GM12878 (cell line): ENCODE measurements around the gene SNAP91.

Source experiments
- ATF2 ChIP-seq: IDR thresholded peaks from 2 replicates; pipeline ENCODE4 v1.6.1; 2012; ENCODE audit warnings: low read length, inconsistent platforms
- CBX3 ChIP-seq: fragments of 200-600 bp; sonication (generic); IDR thresholded peaks from 2 replicates; pipeline ENCODE4 v1.6.1; 2016; ENCODE audit warnings: low read depth, borderline replicate concordance
- EP300 ChIP-seq, 2 experiments: fragments of 150-350 bp in 1 of 2; IDR thresholded peaks; 2 replicates each; pipeline ENCODE4 v1.6.1; 2011 to 2012; ENCODE audit warnings: low read depth in 2 of 2, low read length in 2 of 2, borderline replicate concordance in 1 of 2, improper control_type of control experiment in 1 of 2, inconsistent platforms in 1 of 2; ENCODE audit not compliant: control insufficient read depth in 1 of 2
- IKZF1 ChIP-seq: fragments of 450-650 bp; conservative IDR thresholded peaks from 2 replicates; pipeline ENCODE4 v1.6.1; 2017; ENCODE audit warnings: antibody characterized with exemption, mild to moderate bottlenecking
- MYC ChIP-seq: IDR thresholded peaks from 2 replicates; pipeline ENCODE4 v1.6.1; 2011; ENCODE audit warnings: mild to moderate bottlenecking, low read length, moderate library complexity, inconsistent platforms; ENCODE audit not compliant: insufficient read depth, insufficient replicate concordance, insufficient read length, severe bottlenecking
- NBN ChIP-seq: fragments of 450-650 bp; IDR thresholded peaks from 2 replicates; pipeline ENCODE4 v1.6.1; 2016
- POLR2A ChIP-seq: IDR thresholded peaks from 2 replicates; pipeline ENCODE4 v1.6.1; 2011; ENCODE audit warnings: low read depth, mild to moderate bottlenecking, low read length
- POLR2AphosphoS5 ChIP-seq: IDR thresholded peaks from 2 replicates; pipeline ENCODE4 v1.6.1; 2011; ENCODE audit warnings: mild to moderate bottlenecking, low read length, inconsistent platforms
- RAD21 ChIP-seq: IDR thresholded peaks from 2 replicates; pipeline ENCODE4 v1.6.1; 2011; ENCODE audit warnings: mild to moderate bottlenecking, low read depth, low read length, moderate library complexity; ENCODE audit not compliant: insufficient read depth
- SPI1 ChIP-seq: IDR thresholded peaks from 2 replicates; pipeline ENCODE4 v1.6.1; 2011; ENCODE audit warnings: low read depth, mild to moderate bottlenecking, low read length, moderate library complexity, borderline replicate concordance; ENCODE audit not compliant: insufficient read depth
- ZNF687 ChIP-seq: fragments of 450-650 bp; IDR thresholded peaks from 2 replicates; pipeline ENCODE4 v1.6.1; 2017; ENCODE audit warnings: mild to moderate bottlenecking, moderate library complexity
- TF ChIP-seq, protein P1 (sequence below): IDR thresholded peaks from 2 replicates; pipeline ENCODE4 v1.6.1; 2012; ENCODE audit warnings: mild to moderate bottlenecking, low read depth, low read length
- TF ChIP-seq, protein P2 (sequence below), 3 experiments: IDR thresholded peaks in 2 of 3; conservative IDR thresholded peaks in 1 of 3; 2 replicates each; pipeline ENCODE4 v1.5.1; 2011; ENCODE audit warnings: low read depth in 3 of 3, low read length in 3 of 3, mild to moderate bottlenecking in 3 of 3, control low read depth in 2 of 3, moderate library complexity in 2 of 3, inconsistent platforms in 1 of 3, mixed read lengths in 1 of 3; ENCODE audit not compliant: control insufficient read depth in 2 of 3, insufficient read depth in 1 of 3; ENCODE audit errors: extremely low read depth in 1 of 3
- TF ChIP-seq, protein P3 (sequence below): fragments of 450-650 bp; IDR thresholded peaks from 2 replicates; pipeline ENCODE4 v1.6.1; 2017; ENCODE audit warnings: mild to moderate bottlenecking, moderate library complexity

DNA sequence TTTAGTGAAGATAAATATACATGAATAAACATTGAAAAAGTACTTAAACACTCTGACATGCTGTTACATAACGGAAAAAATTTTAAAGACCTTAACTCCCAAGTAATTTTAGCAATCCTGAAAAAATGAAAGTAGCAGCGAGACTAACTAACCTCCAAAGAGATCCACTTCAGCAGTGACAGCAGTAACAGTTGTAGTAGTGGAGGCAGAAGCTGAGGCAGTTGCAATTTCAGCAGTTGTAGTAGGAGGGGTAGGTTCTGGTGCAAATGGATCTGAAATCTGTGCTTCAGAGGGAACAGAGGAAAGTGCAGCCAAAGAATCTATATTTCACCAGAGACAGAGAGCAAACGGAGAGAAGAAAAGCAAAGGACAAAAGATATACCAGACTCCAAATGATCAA, 107.8 kb downstream of the SNAP91 start:
- TF ChIP-seq POLR2A: no peak
- TF ChIP-seq, protein P1, sequence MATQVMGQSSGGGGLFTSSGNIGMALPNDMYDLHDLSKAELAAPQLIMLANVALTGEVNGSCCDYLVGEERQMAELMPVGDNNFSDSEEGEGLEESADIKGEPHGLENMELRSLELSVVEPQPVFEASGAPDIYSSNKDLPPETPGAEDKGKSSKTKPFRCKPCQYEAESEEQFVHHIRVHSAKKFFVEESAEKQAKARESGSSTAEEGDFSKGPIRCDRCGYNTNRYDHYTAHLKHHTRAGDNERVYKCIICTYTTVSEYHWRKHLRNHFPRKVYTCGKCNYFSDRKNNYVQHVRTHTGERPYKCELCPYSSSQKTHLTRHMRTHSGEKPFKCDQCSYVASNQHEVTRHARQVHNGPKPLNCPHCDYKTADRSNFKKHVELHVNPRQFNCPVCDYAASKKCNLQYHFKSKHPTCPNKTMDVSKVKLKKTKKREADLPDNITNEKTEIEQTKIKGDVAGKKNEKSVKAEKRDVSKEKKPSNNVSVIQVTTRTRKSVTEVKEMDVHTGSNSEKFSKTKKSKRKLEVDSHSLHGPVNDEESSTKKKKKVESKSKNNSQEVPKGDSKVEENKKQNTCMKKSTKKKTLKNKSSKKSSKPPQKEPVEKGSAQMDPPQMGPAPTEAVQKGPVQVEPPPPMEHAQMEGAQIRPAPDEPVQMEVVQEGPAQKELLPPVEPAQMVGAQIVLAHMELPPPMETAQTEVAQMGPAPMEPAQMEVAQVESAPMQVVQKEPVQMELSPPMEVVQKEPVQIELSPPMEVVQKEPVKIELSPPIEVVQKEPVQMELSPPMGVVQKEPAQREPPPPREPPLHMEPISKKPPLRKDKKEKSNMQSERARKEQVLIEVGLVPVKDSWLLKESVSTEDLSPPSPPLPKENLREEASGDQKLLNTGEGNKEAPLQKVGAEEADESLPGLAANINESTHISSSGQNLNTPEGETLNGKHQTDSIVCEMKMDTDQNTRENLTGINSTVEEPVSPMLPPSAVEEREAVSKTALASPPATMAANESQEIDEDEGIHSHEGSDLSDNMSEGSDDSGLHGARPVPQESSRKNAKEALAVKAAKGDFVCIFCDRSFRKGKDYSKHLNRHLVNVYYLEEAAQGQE: no peak
- TF ChIP-seq, protein P2, sequence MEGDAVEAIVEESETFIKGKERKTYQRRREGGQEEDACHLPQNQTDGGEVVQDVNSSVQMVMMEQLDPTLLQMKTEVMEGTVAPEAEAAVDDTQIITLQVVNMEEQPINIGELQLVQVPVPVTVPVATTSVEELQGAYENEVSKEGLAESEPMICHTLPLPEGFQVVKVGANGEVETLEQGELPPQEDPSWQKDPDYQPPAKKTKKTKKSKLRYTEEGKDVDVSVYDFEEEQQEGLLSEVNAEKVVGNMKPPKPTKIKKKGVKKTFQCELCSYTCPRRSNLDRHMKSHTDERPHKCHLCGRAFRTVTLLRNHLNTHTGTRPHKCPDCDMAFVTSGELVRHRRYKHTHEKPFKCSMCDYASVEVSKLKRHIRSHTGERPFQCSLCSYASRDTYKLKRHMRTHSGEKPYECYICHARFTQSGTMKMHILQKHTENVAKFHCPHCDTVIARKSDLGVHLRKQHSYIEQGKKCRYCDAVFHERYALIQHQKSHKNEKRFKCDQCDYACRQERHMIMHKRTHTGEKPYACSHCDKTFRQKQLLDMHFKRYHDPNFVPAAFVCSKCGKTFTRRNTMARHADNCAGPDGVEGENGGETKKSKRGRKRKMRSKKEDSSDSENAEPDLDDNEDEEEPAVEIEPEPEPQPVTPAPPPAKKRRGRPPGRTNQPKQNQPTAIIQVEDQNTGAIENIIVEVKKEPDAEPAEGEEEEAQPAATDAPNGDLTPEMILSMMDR (IDR thresholded peaks at IDR 0.05 in 2 of 3, conservative IDR thresholded peaks at IDR 0.05 in 1 of 3; ENCODE audit: control insufficient read depth in 2 of 3, extremely low read depth in 1 of 3, insufficient read depth in 1 of 3, low read depth in 3 of 3, low read length in 3 of 3): no peak
- TF ChIP-seq IKZF1: no peak
- TF ChIP-seq MYC: no peak
- no peak for TF ChIP-seq EP300 (IDR thresholded peaks at IDR 0.05; ENCODE audit: borderline replicate concordance in 1 of 2, control insufficient read depth in 1 of 2, low read depth in 2 of 2, low read length in 2 of 2)
- no peak for TF ChIP-seq CBX3
- TF ChIP-seq, protein P3, sequence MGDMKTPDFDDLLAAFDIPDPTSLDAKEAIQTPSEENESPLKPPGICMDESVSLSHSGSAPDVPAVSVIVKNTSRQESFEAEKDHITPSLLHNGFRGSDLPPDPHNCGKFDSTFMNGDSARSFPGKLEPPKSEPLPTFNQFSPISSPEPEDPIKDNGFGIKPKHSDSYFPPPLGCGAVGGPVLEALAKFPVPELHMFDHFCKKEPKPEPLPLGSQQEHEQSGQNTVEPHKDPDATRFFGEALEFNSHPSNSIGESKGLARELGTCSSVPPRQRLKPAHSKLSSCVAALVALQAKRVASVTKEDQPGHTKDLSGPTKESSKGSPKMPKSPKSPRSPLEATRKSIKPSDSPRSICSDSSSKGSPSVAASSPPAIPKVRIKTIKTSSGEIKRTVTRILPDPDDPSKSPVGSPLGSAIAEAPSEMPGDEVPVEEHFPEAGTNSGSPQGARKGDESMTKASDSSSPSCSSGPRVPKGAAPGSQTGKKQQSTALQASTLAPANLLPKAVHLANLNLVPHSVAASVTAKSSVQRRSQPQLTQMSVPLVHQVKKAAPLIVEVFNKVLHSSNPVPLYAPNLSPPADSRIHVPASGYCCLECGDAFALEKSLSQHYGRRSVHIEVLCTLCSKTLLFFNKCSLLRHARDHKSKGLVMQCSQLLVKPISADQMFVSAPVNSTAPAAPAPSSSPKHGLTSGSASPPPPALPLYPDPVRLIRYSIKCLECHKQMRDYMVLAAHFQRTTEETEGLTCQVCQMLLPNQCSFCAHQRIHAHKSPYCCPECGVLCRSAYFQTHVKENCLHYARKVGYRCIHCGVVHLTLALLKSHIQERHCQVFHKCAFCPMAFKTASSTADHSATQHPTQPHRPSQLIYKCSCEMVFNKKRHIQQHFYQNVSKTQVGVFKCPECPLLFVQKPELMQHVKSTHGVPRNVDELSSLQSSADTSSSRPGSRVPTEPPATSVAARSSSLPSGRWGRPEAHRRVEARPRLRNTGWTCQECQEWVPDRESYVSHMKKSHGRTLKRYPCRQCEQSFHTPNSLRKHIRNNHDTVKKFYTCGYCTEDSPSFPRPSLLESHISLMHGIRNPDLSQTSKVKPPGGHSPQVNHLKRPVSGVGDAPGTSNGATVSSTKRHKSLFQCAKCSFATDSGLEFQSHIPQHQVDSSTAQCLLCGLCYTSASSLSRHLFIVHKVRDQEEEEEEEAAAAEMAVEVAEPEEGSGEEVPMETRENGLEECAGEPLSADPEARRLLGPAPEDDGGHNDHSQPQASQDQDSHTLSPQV: no peak
- TF ChIP-seq ZNF687: no peak
- no peak for TF ChIP-seq ATF2
- TF ChIP-seq SPI1: no peak
- no peak for TF ChIP-seq POLR2AphosphoS5
- no peak for TF ChIP-seq NBN
- no peak for TF ChIP-seq RAD21
